CD1c-positive myeloid dendritic cell (primary cell): Measurements from ENCODE around the gene PIBF1.
"Not testable (repeated sequence)": the region's sequence is repeated elsewhere in the genome, so short reads cannot be mapped to it uniquely, and the experiment has no call there.

Experiments used
- DNase-seq: peaks from one replicate; pipeline ENCODE4 v3.0.0-alpha.2; 2016; ENCODE audit errors: extremely low spot score

The PIBF1 gene

GRCh38 chr13:72911981-72912380 lies 130.0 kb downstream of the PIBF1 start:
- DNase-seq: no peak

- DNase-seq: no peak
Observed at GRCh38 chr13:72920097-72920496, 138.2 kb downstream of the PIBF1 start.

GRCh38 chr13:72931311-72931710 lies 149.4 kb downstream of the PIBF1 start:
- no peak for DNase-seq

- no peak for DNase-seq
Observed at GRCh38 chr13:72932250-72932649, 150.3 kb downstream of the PIBF1 start.

GRCh38 chr13:72946267-72946666 lies 164.3 kb downstream of the PIBF1 start:
- DNase-seq: not testable (repeated sequence)

- no peak for DNase-seq
Observed at GRCh38 chr13:72952529-72953141, 170.7 kb downstream of the PIBF1 start.

GRCh38 chr13:72953391-72953965 lies 171.5 kb downstream of the PIBF1 start:
- DNase-seq: no peak

GRCh38 chr13:72959643-72960042 lies 177.7 kb downstream of the PIBF1 start:
- DNase-seq: no peak

GRCh38 chr13:72960114-72960513 lies 178.2 kb downstream of the PIBF1 start:
- DNase-seq: no peak

- DNase-seq: no peak
Observed at GRCh38 chr13:72960541-72960940, 178.6 kb downstream of the PIBF1 start.

- DNase-seq: peak; percentile 43
Observed at GRCh38 chr13:72963762-72964161, 181.8 kb downstream of the PIBF1 start.

- DNase-seq: no peak
Observed at GRCh38 chr13:72970301-72970880, 188.5 kb downstream of the PIBF1 start.

- no peak for DNase-seq
Observed at GRCh38 chr13:72970956-72971355, 189.0 kb downstream of the PIBF1 start.

- DNase-seq: no peak
Observed at GRCh38 chr13:72973234-72973633, 191.3 kb downstream of the PIBF1 start.

GRCh38 chr13:72983085-72983768 lies 201.3 kb downstream of the PIBF1 start:
- DNase-seq: no peak

GRCh38 chr13:72985610-72986009 lies 203.7 kb downstream of the PIBF1 start:
- DNase-seq: no peak

- no peak for DNase-seq
Observed at GRCh38 chr13:72986197-72986596, 204.3 kb downstream of the PIBF1 start.

GRCh38 chr13:72990953-72991352 lies 209.0 kb downstream of the PIBF1 start:
- no peak for DNase-seq

GRCh38 chr13:72998012-72998411 lies 216.1 kb downstream of the PIBF1 start:
- DNase-seq: no peak

GRCh38 chr13:73000027-73000674 lies 218.2 kb downstream of the PIBF1 start:
- DNase-seq: peak; percentile 11

- DNase-seq: no peak
Observed at GRCh38 chr13:73001971-73002370, 220.0 kb downstream of the PIBF1 start.

- no peak for DNase-seq
Observed at GRCh38 chr13:73011751-73012150, 229.8 kb downstream of the PIBF1 start.
